Heart right ventricle (tissue), 16 donors: ENCODE measurements around the gene DUSP16. TPM values are rescaled to one million over a fixed set of nuclear protein-coding genes. Genes with fewer than 3 reads are reported as not detected.

Experiments
- ATAC-seq, 8 donors: fragments of 200-7000 bp; cut with Tn5 transposase; one replicate each; pipeline ENCODE4 v1.9.1; 2020; ENCODE audit warnings: mild to moderate bottlenecking in 8 of 8, moderate library complexity in 8 of 8, moderate number of reproducible peaks in 1 of 8
- DNase-seq, 2 donors: peaks; one replicate each; pipeline ENCODE4 v3.0.0-alpha.2; 2020
- H3K27ac ChIP-seq, 10 donors: fragments of 200-600 bp; sonication (generic) in 2 of 10; one replicate each; pipeline versions ENCODE4 v1.5.0 to v1.8.0; 2020 to 2022; ENCODE audit warnings: mild to moderate bottlenecking in 3 of 10
- H3K27me3 ChIP-seq, 7 donors: fragments of 200-600 bp; one replicate each; pipeline ENCODE4 v1.8.0; 2021 to 2022; ENCODE audit warnings: mild to moderate bottlenecking in 2 of 7
- H3K36me3 ChIP-seq, 9 donors: fragments of 200-600 bp; sonication (generic) in 1 of 9; one replicate each; pipeline versions ENCODE4 v1.5.0 to v1.8.0; 2020 to 2022; ENCODE audit warnings: mild to moderate bottlenecking in 2 of 9
- H3K4me1 ChIP-seq, 9 donors: fragments of 200-600 bp; sonication (generic) in 1 of 9; one replicate each; pipeline versions ENCODE4 v1.5.0 to v1.8.0; 2020 to 2022; ENCODE audit warnings: mild to moderate bottlenecking in 4 of 9
- H3K4me3 ChIP-seq, 10 donors: fragments of 200-600 bp; sonication (generic) in 2 of 10; one replicate each; pipeline versions ENCODE4 v1.5.0 to v1.8.0; 2020 to 2022; ENCODE audit warnings: mild to moderate bottlenecking in 7 of 10, moderate library complexity in 2 of 10
- H3K9me3 ChIP-seq, 11 donors: fragments of 200-600 bp in 10 of 11; sonication (generic) in 2 of 11; one replicate each; pipeline versions ENCODE4 v1.5.0 to v1.8.0; 2013 to 2022; ENCODE audit warnings: mild to moderate bottlenecking in 2 of 11, control low read depth in 1 of 11, moderate library complexity in 1 of 11
- CTCF ChIP-seq, 9 donors: fragments of 200-600 bp; sonication (generic) in 2 of 9; IDR thresholded peaks; one replicate each; pipeline versions ENCODE4 v1.5.0 to v1.8.0; 2021 to 2022; ENCODE audit warnings: antibody characterized with exemption in 9 of 9, mild to moderate bottlenecking in 5 of 9, moderate library complexity in 1 of 9
- WGBS, 2 donors: extraction: QIAGEN DNeasy Blood & Tissue Kit; methylation state at CpG; one replicate each; pipeline ENCODE4 v1.1.7; 2013; ENCODE audit warnings: inconsistent platforms in 1 of 2; 5-methylcytosine and 5-hydroxymethylcytosine counted together
- intact Hi-C, 10 donors: fragments of 100-400 bp; cut with DNase I; formaldehyde crosslinking; loops; one replicate each; pipeline versions ENCODE4 v1.11.1 to v1.14.2; 2022
- polyA plus RNA-seq, 2 donors: library from polyadenylated mRNA; stranded (reverse); fragments of 200-250 nt; gene quantifications; one replicate each; pipeline ENCODE4 v1.2.3, GENCODE V29; 2013
- total RNA-seq, 10 donors: library from RNA; stranded (reverse); fragmentation: NEBNext Ultra II Directional in 3 of 10; extraction: Animal tissue kit (Norgen Biotek cat#: 25700) in 3 of 10; gene quantifications; one replicate each; pipeline versions ENCODE4 v1.2.1 to v1.2.4, GENCODE V29; 2021 to 2023
- donor health status: Arrhythmogenic right ventricular cardiomyopathy.
- donor health status: ischemic (EF 13 %, LVEDD 7.1; RV severe dilation, severe dysfunction).
- donor health status: healthy with polysubstance abuse.
- donor health status: DM: no; HTN: yes; CAD: no.
- donor health status: DM: no; HTN: no; CAD: no.
- donor health status: ischemic (EF 25% LVEDD 6.9; RV normal size, moderate dysfunction).
- donor health status: ischemic (EF 25% LVEDD 5.7; RV mildly dilated, moderate dysfunction).
- donor health status: healthy.
- donor health status: DM: yes; HTN: yes; CAD: no.
- donor health status: Ischemic cardiomyopathy.
- donor health status: ischemic (EF 35%, LVEDD 5.7; RV mildly dilated, moderate dysfunction).
- donor health status: nonischemic (EF 11% LVEDD 7.7; RV severe dilation, severe dysfunction).
- donor health status: DM: yes; HTN: yes; CAD: no.
- donor health status: PGD.
- donor health status: ischemic (EF 29% LVEDD 5.4; RV normal size, mild dysfunction).
- donor health status: nonischemic (EF 23%, LVEDD 6.1; RV moderate dilation, normal function).

Gene DUSP16
- total and polyA plus RNA-seq, 12 donors: 2.6 to 21.7 (median 15.8) TPM

GRCh38 chr12:12452326-12452902 is 110.2 kb downstream of the DUSP16 start:
- no peaks in the 10 kb centered on the region for H3K9me3 ChIP-seq
- no peak overlapping the region for H3K4me3 ChIP-seq
- H3K27me3 ChIP-seq: no peaks in the 10 kb centered on the region
- ATAC-seq: no peak
- H3K27ac ChIP-seq: no peak overlapping the region
- no peak for TF ChIP-seq CTCF (IDR thresholded peaks at IDR 0.05)
- intact Hi-C loops: no loop called here
- no peak for DNase-seq
- peaks cover 0 to 36% (median under 1%) of the 10 kb centered on the region in 9 donors for H3K4me1 ChIP-seq
- H3K36me3 ChIP-seq: no peaks in the 10 kb centered on the region
- WGBS, 2 donors: 96 to 99% methylated on average over 21 of the region's 21 CpGs

- no peaks in the 10 kb centered on the region for H3K27me3 ChIP-seq
- ATAC-seq (no peak), DNase-seq (no peak)
- intact Hi-C loops: no loop called here
- 96 to 98% methylated on average over 4 of the region's 4 CpGs for WGBS, 2 donors
- H3K9me3 ChIP-seq: no peaks in the 10 kb centered on the region
- no peaks in the 10 kb centered on the region for H3K36me3 ChIP-seq
- H3K4me1 ChIP-seq: peaks cover 0 to 37% (median 6%) of the 10 kb centered on the region in 9 donors
- no peak overlapping the region for H3K27ac ChIP-seq
- H3K4me3 ChIP-seq: no peak overlapping the region
- TF ChIP-seq CTCF (IDR thresholded peaks at IDR 0.05): no peak
These were observed 111.6 kb downstream of the DUSP16 start for GRCh38 chr12:12451098-12451497.

- Histone ChIP-seq H3K27me3 (no peaks in the 10 kb centered on the region), H3K36me3 (no peaks in the 10 kb centered on the region), H3K9me3 (no peaks in the 10 kb centered on the region), H3K27ac (peak overlapping the region in 1 of 10 donors; percentile 56), H3K4me1 (peaks cover 0 to 35% (median 6%) of the 10 kb centered on the region in 9 donors), H3K4me3 (no peak overlapping the region)
- no peak for TF ChIP-seq CTCF (IDR thresholded peaks at IDR 0.05)
- WGBS, 2 donors: 93 to 95% methylated on average over 2 of the region's 2 CpGs
- intact Hi-C loops: no loop called here
- no peak for ATAC-seq
- DNase-seq: no peak
These were observed 112.6 kb downstream of the DUSP16 start for GRCh38 chr12:12450043-12450471.

- H3K27me3 ChIP-seq: no peaks in the 10 kb centered on the region
- peak in 4 of 8 donors; percentile 55 to 69 (median 64) for ATAC-seq
- TF ChIP-seq CTCF (IDR thresholded peaks at IDR 0.05): no peak
- intact Hi-C loops: loop anchor here in 1 of 10 donors (10.0 kb wide), 1 partner anchor 65 kb away; no protein-coding TSS in a partner anchor
- no peak overlapping the region for H3K4me3 ChIP-seq
- H3K27ac ChIP-seq: peak overlapping the region in 1 of 10 donors; percentile 58
- H3K9me3 ChIP-seq: no peaks in the 10 kb centered on the region
- H3K4me1 ChIP-seq: peaks cover 0 to 39% (median 7%) of the 10 kb centered on the region in 9 donors
- H3K36me3 ChIP-seq: no peaks in the 10 kb centered on the region
- DNase-seq: no peak
- WGBS, 2 donors: 76 to 78% methylated on average over 13 of the region's 13 CpGs
These were observed 113.1 kb downstream of the DUSP16 start for GRCh38 chr12:12449533-12450025.
